NCI-H2107 treated with DMSO at 0.1 percent for 48 hours (cell line): ENCODE measurements around the gene MACROH2A2.
"Not testable (repeated sequence)": the region's sequence is repeated elsewhere in the genome, so short reads cannot be mapped to it uniquely, and the experiment has no call there.

Experiments
- DNase-seq: peaks from one replicate; lab custom pipeline; 2025; ENCODE audit not compliant: unreplicated experiment; lab: John Stamatoyannopoulos, UW

MACROH2A2 gene

DNA sequence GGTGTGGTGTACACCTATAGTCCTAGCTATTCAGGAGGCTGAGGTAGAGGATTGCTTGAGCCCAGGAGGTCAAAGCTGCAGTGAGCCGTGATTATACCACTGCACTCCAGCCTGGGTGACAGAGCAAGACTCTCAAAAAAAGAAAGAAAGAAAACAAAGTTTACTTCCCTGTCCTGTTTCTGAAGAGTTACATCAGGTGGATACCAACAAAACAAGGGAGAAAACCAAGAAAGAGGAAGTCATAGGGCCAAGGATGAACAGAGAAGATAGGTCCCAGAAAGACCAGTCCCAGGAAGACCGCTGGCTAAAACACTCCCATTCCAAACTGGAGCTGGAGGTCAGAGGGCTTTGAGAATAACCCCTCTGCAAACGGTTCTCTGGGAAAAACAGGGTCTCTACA lies 13.5 kb downstream of the MACROH2A2 start:
- DNase-seq: no peak

DNA sequence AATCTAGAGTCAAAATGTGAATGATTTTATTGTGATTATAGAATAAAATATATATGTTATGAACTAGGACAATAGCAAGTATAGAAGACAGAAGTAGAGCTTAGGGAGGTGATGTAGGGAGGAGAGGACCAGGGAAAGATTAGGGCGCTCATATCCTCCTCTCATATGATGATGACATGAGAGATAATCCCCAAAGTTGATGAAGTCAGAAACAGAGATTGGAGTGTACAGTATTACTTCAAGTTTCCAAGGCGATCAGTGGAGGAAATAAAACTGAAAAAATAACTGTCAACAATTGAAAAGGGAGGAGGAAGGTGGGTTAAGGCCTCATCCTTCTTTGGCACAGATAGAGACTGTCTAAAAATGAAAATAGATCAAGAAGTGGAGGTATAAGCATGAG lies 14.9 kb downstream of the MACROH2A2 start:
- DNase-seq: no peak

DNA sequence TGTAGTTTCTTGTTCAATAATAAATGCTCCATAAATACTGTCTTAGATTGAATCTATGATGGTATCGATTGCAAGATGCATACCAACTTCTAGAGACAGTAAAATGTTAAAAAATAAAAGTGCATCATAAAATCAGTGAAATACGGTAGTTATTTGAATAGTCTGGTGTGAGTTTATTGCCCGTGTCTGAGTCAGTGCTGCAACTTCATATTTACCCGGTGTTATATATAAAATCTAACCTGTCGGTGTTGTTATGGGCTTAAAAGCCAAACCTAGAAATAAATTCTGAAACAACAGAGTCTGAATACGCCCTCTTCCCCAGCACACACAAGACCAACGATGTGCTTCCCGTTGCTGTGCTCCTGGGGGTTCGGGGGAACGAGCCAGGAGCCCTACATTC lies 16.3 kb downstream of the MACROH2A2 start:
- DNase-seq: no peak

DNA sequence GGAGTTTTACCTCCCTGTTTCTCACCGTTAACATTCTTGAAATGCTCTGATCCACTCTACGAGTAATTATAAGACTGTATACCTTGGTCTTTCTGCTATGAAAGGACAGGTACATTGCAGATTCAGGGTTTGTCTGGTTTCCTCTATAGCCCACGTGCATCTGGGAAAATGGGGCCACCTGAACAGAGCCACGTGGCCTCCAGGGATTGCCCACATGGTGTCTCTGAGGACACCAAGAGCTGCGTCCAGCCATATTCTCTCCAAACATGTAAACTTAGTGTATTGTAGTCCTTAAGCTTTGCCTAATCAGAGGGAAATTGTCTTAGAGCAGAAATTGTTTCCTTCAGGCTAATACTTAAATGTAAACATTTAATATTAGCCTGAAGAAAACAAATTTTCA lies 16.7 kb downstream of the MACROH2A2 start:
- DNase-seq: no peak

DNA sequence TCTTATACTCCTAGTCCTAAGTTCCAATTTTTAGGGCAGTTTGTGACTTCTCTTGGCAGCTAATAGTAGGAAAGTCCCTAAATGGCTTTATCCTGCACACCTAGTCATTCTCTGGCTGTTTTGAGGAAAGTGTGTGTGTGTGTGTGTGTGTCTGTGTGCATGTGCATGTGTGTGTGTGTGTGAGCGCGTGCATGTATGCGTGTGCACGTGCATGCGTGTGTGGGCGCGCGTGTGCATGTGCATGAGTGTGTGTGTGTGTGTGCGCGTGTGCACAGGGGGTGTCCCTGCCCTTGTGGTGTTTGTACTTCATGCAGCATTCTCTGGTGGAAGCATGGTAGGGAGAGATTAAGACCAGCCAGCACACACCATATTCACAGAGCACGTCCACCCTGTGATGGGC lies 18.2 kb downstream of the MACROH2A2 start:
- DNase-seq: no peak

DNA sequence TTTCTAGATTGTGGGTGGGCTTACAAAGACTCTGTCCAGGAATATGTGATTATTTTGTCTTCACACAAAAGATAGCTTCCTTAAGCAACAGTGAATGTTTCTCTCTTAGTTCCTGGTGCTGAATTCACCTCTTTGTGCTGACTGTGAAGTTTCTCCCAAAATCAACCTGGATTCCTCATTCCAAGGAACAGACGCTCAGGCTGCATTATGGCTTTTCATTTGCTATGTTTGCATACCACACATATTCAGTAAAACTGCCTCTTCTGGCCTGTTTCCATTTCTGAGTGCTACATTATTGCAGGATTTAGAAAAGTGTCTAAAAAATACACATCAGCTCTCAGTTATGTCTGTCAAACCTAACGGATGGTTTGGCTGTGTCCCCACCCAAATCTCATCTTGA lies 21.5 kb downstream of the MACROH2A2 start:
- DNase-seq: no peak

DNA sequence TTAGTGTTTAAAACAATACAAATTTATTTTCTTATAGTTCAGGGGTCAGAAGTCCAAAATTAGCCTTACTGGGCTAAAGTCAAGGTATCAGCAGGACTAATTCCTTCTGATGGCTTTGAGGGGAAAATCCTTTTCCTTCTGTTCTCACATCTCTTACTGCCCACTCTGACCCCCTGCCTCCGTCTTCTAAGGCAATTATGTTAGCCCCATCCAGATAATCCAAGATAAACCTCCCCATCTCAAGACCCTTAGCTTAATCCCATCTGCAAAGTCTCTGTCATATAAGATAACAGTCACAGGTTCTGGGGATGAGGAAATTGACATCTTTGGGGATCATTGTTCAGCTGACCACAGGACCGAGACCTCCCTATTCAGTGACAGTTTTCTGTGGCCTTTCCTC lies 22.3 kb downstream of the MACROH2A2 start:
- DNase-seq: no peak

DNA sequence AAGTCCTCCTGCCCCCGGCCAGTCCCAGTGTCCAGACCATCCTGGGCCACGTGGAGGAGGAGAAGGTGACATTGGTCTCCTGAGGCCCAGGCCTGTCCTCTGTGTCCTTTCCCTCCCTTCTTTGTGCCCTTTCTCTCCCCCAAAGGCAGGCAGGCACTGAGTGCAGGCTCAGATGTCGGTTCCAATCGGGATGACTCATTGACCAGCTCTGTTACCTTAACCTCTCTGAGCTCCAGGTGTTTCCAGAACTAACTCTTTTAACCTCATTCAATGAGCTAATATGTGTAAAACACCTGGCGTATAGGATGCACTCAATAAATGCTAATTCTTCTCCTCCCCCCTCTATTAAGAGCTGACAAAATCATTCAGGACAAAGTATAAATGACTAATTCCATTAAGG lies 25.7 kb downstream of the MACROH2A2 start:
- DNase-seq: no peak

DNA sequence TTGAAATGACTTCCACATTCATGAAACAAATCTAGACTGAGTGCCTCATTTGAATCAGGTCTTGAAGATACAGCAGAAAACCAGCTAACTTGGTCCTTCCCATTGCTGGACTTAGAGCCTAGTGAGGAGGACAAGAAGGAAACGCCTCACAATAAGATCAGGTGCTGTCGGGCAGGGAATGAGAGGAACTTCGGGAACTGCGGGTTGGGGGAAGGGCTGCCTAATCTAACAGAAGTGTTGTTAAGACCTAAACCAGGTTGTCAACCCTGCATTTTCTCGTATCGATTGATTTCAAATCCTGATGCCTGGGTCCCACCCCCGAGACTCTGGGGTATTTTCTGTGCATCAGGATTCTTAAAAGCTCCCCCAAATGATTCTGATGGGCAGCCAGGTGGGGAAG lies 26.3 kb downstream of the MACROH2A2 start:
- no peak for DNase-seq

DNA sequence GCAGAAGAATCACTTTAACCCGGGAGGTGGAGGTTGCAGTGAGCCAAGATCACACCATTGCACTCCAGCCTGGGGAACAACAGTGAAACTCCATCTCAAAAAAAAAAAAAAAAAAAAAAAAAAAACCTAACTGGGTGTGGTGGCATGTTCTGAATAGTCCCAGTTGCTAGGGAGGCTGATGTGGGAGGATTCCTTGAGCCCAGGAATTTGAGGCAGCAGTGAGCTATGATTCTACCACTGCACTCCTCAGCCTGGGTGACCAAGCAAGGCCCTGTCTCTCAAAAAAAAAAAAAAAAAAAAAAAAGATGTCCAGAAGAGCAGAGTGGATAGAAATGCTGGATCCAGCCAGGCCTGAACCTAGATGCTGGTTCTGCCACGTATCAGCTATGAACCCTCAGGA lies 28.1 kb downstream of the MACROH2A2 start:
- not testable (repeated sequence) for DNase-seq

DNA sequence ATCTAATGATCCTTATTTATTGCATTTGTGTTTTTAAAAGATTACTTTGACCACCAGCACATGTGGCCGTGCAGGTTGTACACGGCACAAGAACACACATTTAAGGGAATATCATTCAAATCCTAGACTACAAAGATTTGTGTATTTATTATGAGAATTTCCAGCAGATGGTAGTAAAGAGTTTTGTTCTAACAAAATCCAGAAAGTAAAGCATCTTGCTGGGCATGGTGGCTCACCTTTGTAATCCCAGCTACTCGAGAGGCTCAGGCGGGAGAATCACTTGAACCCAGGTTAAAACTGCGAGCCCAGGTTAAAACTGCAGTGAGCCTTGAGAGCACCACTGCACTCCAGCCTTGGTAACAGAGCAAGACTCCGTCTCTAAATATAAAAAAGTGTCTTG lies 31.5 kb downstream of the MACROH2A2 start:
- no peak for DNase-seq

DNA sequence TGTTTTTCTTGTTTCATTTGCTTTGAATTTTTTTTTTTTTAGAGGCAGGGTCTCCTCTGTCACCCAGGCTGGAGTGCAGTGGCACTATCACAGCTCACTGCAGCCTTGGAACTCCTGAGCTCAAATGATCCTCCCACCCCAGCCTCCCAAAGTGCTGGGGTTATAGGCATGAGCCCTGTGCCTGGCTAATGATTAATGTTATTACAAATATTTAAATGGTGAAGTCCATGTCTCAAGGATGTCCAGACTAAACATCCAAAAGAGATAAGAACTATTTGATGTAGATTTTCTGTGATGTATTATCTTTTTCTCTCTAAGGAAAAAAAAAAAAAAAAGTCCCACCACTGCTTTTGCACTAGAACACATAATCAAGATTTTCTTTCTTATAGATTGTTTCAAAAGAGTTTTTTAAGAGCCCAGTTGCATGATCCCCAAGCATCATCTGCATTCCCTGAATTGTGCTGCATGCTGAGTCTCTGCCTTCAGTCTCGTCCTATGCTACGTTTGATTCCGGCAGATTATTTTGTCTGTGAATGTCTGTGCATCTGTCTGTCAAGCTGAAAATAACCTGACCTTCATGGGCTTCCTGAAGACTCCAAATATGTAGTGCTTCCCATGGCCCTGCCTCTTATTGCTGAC lies 33.4 kb downstream of the MACROH2A2 start:
- DNase-seq: no peak

DNA sequence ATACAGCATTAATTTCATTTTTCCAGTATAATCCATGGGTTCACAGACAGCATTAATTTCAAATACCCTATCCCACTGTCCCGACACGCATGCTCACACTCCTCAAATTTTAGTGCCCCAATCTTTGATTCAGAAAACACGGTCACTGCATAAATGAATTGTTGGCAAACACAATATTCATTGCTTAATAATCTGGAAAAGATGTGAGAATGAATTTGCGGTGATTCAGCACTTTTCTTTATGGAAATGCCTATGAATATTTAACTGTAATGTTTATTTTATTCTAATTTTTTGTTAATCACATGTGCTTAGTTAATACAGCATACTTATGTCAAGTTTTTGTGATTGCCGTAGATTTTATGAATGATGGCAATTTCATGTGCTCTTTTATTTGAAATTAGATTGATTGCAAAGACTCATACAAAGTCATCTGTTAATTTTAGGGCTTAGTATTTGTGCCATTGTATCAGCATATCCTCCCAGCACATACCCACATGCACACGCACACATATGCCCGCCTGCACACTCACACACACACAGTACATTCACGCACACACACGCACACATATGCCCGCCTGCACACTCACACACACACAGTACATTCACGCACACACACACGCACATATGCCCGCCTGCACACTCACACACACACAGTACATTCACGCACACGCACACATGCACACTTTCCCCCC lies 35.1 kb downstream of the MACROH2A2 start:
- no peak for DNase-seq

DNA sequence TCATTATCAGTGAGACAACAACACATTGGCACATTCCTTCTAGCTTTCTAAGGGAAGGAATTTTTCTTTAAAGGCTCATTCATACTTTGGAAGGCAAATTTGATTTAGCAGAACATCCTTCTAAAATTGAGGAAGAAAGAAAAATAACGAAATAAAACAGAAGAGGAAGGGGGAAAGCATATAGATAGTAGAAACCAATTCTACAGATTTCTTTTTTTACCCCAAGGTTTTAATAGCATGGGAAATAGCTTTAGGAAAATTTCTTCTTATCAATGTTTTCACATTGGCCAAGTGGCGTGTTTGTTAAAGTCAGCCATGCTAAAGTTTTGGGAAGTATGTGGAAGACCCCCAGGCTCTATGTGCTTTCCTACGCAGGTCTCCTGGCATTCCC lies 35.7 kb downstream of the MACROH2A2 start:
- DNase-seq: no peak

DNA sequence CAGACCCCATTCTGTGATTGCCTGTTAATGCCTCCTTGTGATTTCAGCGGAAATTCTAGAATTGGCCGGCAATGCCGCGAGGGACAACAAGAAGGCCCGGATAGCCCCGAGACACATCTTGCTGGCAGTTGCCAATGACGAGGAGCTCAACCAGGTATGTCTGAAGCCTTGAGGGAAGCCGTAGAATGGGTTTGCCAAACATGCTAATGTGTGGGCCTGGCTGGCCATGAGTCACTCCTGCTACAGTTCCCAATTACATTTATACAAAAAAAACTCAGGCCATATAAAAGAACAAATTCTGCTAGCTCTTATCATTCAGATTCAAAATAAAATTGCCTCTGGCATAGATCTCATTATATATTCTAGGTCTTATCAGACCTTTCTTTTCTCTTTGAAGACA lies 37.4 kb downstream of the MACROH2A2 start:
- no peak for DNase-seq

DNA sequence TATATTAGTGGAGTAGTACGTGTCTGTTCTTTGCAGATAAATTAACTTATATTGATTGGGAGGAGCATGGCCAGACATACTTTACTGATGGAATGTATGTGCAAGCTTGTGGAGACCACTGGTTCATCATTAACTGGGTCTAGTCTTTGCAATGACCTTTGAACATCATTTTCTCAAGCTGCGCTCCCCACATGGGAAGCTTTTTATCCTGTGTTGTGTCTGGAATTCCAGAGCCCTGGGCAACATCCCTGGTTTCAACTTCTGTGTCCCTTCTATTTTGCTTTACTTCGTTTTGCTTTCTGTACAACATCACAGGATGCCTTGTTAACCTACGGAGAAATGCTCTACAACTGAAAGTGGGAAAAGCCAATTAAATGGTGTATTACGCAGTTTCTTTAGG lies 38.3 kb downstream of the MACROH2A2 start:
- no peak for DNase-seq

DNA sequence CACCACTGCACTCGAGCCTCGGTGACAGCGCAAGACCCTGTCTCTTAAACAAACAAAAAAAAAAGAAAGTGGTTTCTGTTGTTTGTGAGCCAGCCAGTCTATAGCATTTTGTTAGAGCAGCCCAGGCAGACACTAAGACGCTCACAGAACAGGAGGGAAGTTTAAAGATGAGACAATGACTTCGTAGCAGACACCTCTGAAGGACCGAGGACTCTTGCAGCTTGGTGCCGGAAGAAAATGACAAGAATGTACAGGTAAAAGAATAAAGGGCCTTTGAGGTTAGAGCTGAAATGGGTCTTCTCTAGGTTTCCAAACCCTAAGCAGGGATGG lies 39.7 kb downstream of the MACROH2A2 start:
- no peak for DNase-seq

DNA sequence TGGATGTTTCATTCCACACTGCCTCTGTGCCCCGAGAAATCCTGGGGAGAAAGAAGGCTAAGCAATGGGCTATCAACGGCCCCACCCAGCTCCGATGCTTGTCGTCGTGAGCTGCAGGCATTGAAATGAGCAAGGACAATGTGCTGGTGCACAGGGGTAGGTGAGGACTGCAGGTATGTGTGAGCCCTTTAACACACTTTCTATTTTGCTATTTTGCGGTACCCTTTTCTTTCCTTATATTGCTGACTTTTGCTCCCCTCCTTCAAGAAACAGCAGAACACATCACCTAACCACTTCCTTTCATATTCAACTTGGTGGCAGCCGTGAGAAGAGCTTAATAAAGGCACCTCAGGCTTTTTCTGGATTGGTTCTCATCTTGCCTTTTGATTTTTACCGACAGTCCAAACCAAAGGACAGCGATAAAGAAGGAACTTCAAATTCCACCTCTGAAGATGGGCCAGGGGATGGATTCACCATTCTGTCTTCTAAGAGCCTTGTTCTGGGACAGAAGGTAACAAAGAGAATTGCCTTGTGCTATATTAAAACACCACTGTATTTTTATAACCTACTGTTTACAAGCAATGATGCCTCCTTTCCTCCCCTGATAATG lies 40.8 kb downstream of the MACROH2A2 start:
- no peak for DNase-seq

DNA sequence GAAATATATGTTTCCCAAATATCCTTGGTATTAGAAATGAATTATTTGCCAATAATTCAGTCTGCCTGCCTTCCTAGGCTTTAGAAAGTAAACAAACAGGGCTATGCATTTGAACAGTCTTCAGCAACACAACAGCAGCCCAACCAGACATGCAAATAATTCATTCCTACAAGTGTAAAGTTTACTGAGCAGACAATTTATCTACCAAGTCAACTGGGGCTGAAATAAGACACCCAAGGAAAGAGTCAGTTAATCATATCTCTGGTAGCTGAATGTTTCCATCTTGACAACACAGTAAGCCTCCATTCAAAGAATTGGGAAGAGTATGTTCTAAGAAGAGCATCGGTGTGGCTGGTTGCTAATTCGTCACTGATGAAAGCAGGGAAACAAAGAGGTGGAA lies 41.6 kb downstream of the MACROH2A2 start:
- no peak for DNase-seq

DNA sequence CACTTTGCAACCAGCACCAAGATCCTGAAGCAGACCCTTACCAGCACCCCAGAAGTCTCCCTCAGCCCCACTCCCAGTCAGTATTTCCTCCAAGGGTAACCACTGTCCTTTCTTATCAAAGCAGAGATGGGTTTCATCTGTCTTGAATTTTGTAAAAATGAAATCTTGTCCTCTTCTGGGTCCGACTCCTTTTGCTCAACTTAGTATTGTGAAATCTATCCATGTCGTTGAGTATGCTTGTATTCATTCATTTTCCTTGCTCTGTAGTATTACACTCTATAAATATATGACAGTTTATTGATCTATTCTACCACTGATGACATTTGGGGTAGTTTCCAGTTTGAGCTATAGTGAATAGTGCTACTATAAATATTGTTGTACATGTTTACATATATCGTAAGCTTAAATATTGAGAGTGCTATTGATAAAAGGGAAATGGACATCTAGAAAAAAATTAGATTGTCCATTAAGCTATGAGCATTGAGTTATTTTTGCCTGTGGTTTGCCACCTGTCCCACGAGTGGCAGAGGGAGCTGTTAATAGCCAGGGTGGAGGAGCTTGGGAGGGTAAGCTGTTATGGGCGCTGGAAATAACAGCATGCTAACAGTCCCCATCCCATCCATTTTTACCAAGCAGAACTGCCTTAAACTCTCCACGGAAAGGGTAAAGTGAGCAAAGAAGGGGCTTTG lies 43.5 kb downstream of the MACROH2A2 start:
- DNase-seq: no peak

DNA sequence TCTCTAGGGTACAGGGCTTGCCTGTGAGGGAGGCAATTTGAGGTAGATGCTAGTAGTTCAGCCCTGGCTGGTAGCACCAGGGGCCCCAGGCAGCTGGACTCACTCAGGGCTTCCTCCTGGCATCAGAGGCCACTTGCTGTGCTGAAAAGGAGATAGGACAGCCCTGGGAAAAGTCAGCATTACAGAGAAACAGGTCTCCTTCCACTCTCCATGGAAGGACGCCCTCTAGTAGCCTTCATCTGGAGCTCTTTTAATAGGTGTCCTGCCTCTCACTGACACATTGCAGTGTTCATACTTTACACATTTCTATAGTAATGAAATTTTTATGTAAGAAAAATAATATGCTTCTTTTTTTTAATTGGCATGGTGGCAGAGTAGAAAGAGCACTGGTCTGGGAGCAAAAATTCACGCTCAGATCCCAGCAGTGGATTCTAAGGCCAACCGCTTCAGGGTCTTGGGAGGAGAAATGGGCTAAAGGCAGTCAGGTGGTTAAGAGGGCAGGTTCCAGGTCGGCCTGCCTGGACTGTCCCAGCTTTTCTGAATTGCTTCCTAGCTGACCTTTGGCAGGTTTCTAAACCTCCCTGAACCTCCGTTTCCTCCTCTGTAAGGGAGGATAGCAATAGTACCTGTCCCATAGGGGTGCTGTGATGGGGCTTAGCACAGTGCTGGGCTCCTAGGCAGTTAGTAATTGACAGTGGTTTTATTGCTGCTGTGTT lies 44.2 kb downstream of the MACROH2A2 start:
- no peak for DNase-seq

DNA sequence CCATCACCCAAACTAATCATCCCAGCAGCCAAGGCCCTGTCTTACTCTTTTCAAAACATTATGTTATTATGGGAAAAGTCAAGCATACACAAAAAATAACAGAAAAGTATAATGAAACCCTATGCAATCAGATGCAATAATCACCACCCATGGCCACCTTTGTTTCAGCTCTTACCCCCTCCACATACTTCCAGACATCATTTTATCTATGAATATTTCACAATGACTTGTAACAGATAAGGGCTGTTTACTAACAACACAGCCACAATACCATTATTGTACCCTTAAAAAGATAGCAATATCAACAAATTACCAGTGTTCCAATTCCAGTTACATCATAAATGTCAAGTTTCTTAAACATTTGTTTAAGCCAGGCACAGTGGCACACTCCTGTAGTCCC lies 44.8 kb downstream of the MACROH2A2 start:
- no peak for DNase-seq
